Neural cell (in vitro differentiated cells): ENCODE data around the gene GPD1. TPM values are rescaled to one million over a fixed set of nuclear protein-coding genes. Genes with fewer than 3 reads are reported as not detected.
A peak's percentile ranks its signal among the peaks of the same experiment; 100 is the strongest.

Experiments used
- H2AFZ ChIP-seq: fragments of 200-600, 300-800 bp; sonication (generic), shearing (Covaris generic); 2 replicates; pipeline ENCODE4 v1.6.0; 2014; ENCODE audit warnings: low read depth, mild to moderate bottlenecking, antibody characterized with exemption, low read length, moderate library complexity
- H3F3A ChIP-seq: fragments of 200-600 bp; shearing (Covaris generic); 2 replicates; pipeline ENCODE4 v1.6.1; 2016; ENCODE audit warnings: mild to moderate bottlenecking, moderate library complexity, mixed read lengths, antibody characterized with exemption, low read length; ENCODE audit not compliant: insufficient read depth, poor library complexity, severe bottlenecking
- H3K27ac ChIP-seq: fragments of 200-600, 300-800 bp; sonication (generic), shearing (Covaris generic); 2 replicates; pipeline ENCODE4 v1.5.1; 2014; ENCODE audit warnings: mild to moderate bottlenecking, low read length, moderate library complexity
- H3K27me3 ChIP-seq: fragments of 300-800, 200-600 bp; sonication (generic), shearing (Covaris generic); 2 replicates; pipeline ENCODE4 v1.6.0; 2014; ENCODE audit warnings: mild to moderate bottlenecking, low read depth, low read length, moderate library complexity; ENCODE audit not compliant: insufficient read depth
- H3K36me3 ChIP-seq: fragments of 300-800, 200-600 bp; sonication (generic), shearing (Covaris generic); 2 replicates; pipeline ENCODE4 v1.5.1; 2014; ENCODE audit warnings: mild to moderate bottlenecking, antibody characterized with exemption, low read length, moderate library complexity; ENCODE audit not compliant: insufficient read depth
- H3K4me2 ChIP-seq: fragments of 300-800, 200-600 bp; sonication (generic), shearing (Covaris generic); 2 replicates; pipeline ENCODE4 v1.6.0; 2014; ENCODE audit warnings: mild to moderate bottlenecking, low read length
- H3K4me3 ChIP-seq: fragments of 300-800, 200-600 bp; sonication (generic), shearing (Covaris generic); 2 replicates; pipeline ENCODE4 v1.5.1; 2014; ENCODE audit warnings: mild to moderate bottlenecking, low read length, moderate library complexity
- H3K79me2 ChIP-seq: fragments of 200-600 bp; shearing (Covaris generic); replicated peaks from 2 replicates; pipeline ENCODE4 v1.6.0; 2014; ENCODE audit warnings: mild to moderate bottlenecking, low read length, moderate library complexity; ENCODE audit not compliant: insufficient read depth
- H3K9ac ChIP-seq: fragments of 300-800, 200-600 bp; sonication (generic), shearing (Covaris generic); 2 replicates; pipeline ENCODE4 v1.6.1; 2016; ENCODE audit warnings: mild to moderate bottlenecking, low read length, mixed read lengths
- H3K9me2 ChIP-seq: fragments of 200-600 bp; shearing (Covaris generic); 2 replicates; pipeline ENCODE4 v1.6.1; 2016; ENCODE audit warnings: mild to moderate bottlenecking, low read length, mixed read lengths; ENCODE audit not compliant: insufficient read depth
- H3K9me3 ChIP-seq: fragments of 200-600, 300-800 bp; sonication (generic), shearing (Covaris generic); 2 replicates; pipeline ENCODE4 v1.6.1; 2016; ENCODE audit warnings: mild to moderate bottlenecking, mixed run types, low read length, moderate library complexity, mixed read lengths
- H4K20me1 ChIP-seq: fragments of 200-600 bp; shearing (Covaris generic); 2 replicates; pipeline ENCODE4 v1.6.1; 2016; ENCODE audit warnings: mild to moderate bottlenecking, mixed run types; ENCODE audit not compliant: insufficient read depth
- EP300 ChIP-seq: fragments of 450-650 bp; conservative IDR thresholded peaks from 2 replicates; pipeline ENCODE4 v1.6.1; 2014; ENCODE audit warnings: antibody characterized with exemption, mild to moderate bottlenecking, moderate library complexity; ENCODE audit not compliant: poor library complexity, severe bottlenecking
- EZH2 ChIP-seq: fragments of 200-600, 300-800 bp; shearing (Covaris generic), sonication (generic); IDR thresholded peaks from 2 replicates; pipeline ENCODE4 v1.6.1; 2014; ENCODE audit warnings: antibody characterized with exemption, low read length, borderline replicate concordance, mild to moderate bottlenecking; ENCODE audit not compliant: insufficient read depth, poor library complexity, severe bottlenecking
- MXI1 ChIP-seq: fragments of 450-650 bp; conservative IDR thresholded peaks from 2 replicates; pipeline ENCODE4 v1.6.1; 2014; ENCODE audit warnings: antibody characterized with exemption, mild to moderate bottlenecking; ENCODE audit not compliant: poor library complexity, severe bottlenecking
- POLR2AphosphoS5 ChIP-seq: IDR thresholded peaks from 2 replicates; pipeline ENCODE4 v1.6.1; 2012
- RAD21 ChIP-seq: fragments of 450-650 bp; conservative IDR thresholded peaks from 2 replicates; pipeline ENCODE4 v1.6.1; 2014; ENCODE audit warnings: antibody characterized with exemption, mild to moderate bottlenecking, moderate library complexity
- SMC3 ChIP-seq: fragments of 450-650 bp; conservative IDR thresholded peaks from 2 replicates; pipeline ENCODE4 v1.6.1; 2014; ENCODE audit warnings: antibody characterized with exemption, mild to moderate bottlenecking, moderate library complexity; ENCODE audit not compliant: poor library complexity
- TAF1 ChIP-seq: IDR thresholded peaks from 2 replicates; pipeline ENCODE4 v1.6.1; 2012; ENCODE audit warnings: low read depth
- polyA plus RNA-seq: library from polyadenylated mRNA; depleted of rRNA; stranded (reverse); fragments of >200 nt; gene quantifications from 2 replicates; pipeline ENCODE4 v1.2.3, GENCODE V29; 2014
- TF ChIP-seq, protein P1 (sequence below): fragments of 450-650 bp; IDR thresholded peaks from 2 replicates; pipeline ENCODE4 v1.5.1; 2014; ENCODE audit warnings: antibody characterized with exemption, mild to moderate bottlenecking, moderate library complexity; ENCODE audit not compliant: poor library complexity, severe bottlenecking
- TF ChIP-seq, protein P2 (sequence below): IDR thresholded peaks from 2 replicates; pipeline ENCODE4 v1.6.1; 2012; ENCODE audit warnings: borderline replicate concordance

The GPD1 gene
- polyA plus RNA-seq, 1 donor from 2014 or later: 1.5 TPM

DNA sequence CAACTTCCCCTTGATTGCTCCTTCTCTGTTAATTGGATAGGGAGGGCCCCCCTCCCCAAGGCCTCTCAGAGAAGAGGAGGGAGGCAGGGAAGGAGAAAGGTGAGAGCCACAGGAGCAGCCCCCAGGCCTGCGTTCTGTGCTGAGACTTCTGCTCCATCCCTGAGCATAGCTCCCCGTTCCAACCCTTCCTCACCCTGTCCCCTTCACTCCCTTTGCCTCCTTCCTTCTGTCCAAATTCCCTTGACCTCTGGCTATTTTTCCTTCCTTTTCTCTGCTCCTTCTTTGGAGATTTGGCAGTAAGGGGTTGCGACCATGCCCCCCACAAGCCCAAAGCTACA, 47.2 kb upstream of the GPD1 start:
- peak overlapping the region; percentile 58 for H3K27ac ChIP-seq
- H3K4me2 ChIP-seq: peak overlapping the region; percentile 98
- TF ChIP-seq EZH2 (no peak), EP300 (no peak)
- peak overlapping the region; percentile 57 for H2AFZ ChIP-seq
- no peaks in the 10 kb centered on the region for H3K9me3 ChIP-seq
- H3K36me3 ChIP-seq: no peaks in the 10 kb centered on the region
- no peaks in the 10 kb centered on the region for H3F3A ChIP-seq
- no peaks in the 10 kb centered on the region for H4K20me1 ChIP-seq
- H3K9me2 ChIP-seq: no peaks in the 10 kb centered on the region
- H3K4me3 ChIP-seq: peak overlapping the region; percentile 87
- H3K79me2 ChIP-seq: no peaks in the 10 kb centered on the region
- H3K9ac ChIP-seq: peak overlapping the region; percentile 76
- no peaks in the 10 kb centered on the region for H3K27me3 ChIP-seq

DNA sequence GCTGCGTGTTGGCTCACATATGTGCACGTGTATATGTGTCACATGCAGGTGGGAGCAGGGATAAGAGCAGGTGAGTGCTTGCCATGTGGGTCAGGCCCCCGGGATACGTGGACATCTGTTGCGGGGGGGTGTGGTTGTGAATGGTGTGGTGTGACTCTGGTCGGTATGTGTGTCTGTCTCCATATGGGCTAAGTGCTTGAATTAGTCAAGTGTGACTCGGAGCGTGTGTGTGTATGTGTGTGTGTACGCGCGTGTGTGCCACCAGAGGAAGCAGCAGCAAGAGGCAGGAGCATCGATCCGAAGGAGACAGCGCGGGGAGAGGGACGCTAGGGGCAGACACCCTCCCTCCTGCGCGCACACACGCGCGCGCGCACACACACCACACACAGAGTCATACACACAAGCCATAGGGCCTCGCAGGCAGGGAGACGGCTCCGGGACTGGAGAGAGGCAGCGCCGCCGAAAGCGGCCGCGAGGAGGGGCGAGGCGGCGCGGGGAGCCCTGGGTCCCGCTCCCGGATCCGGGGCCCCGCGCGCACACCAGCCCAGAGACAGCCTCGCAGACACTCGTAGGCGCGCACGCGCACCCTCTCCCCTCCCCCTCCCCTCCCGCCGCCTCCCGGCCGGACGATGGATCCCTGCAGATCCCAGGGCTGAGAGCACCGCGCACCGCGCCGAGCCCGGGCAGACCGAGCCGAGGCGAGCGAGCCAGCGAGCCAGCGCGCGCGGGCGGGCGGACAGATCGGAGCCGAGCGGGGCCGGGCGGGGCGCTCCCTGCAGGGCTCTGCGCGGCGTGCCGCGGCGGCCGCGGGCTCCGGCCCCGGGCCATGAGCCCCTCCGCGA, 46.6 kb upstream of the GPD1 start, which contains the start of gene ASIC1:
TSS of gene ASIC1 (plus strand) at position 597 of the 842 bp plus-strand sequence. CDS start 1,171 bp downstream, outside the sequence.
- Histone ChIP-seq H3K27ac (peak within 1 kb of the TSS; percentile 58), H3K9ac (peak within 1 kb of the TSS; percentile 76), H2AFZ (peak within 1 kb of the TSS; percentile 57), H3K4me3 (peak within 1 kb of the TSS; percentile 87), H3K9me2 (no peaks in the 10 kb centered on the region), H3K27me3 (no peaks in the 10 kb centered on the region), H3K4me2 (peak within 1 kb of the TSS; percentile 98), H4K20me1 (no peaks in the 10 kb centered on the region), H3K36me3 (no peaks in the 10 kb centered on the region), H3K9me3 (no peaks in the 10 kb centered on the region), H3K79me2 (no peaks in the 10 kb centered on the region), H3F3A (no peaks in the 10 kb centered on the region)
- TF ChIP-seq SMC3: peak; percentile 47
- TF ChIP-seq, protein P1, sequence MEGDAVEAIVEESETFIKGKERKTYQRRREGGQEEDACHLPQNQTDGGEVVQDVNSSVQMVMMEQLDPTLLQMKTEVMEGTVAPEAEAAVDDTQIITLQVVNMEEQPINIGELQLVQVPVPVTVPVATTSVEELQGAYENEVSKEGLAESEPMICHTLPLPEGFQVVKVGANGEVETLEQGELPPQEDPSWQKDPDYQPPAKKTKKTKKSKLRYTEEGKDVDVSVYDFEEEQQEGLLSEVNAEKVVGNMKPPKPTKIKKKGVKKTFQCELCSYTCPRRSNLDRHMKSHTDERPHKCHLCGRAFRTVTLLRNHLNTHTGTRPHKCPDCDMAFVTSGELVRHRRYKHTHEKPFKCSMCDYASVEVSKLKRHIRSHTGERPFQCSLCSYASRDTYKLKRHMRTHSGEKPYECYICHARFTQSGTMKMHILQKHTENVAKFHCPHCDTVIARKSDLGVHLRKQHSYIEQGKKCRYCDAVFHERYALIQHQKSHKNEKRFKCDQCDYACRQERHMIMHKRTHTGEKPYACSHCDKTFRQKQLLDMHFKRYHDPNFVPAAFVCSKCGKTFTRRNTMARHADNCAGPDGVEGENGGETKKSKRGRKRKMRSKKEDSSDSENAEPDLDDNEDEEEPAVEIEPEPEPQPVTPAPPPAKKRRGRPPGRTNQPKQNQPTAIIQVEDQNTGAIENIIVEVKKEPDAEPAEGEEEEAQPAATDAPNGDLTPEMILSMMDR: peak; percentile 47
- peak; percentile 77 for TF ChIP-seq POLR2AphosphoS5
- no peak for TF ChIP-seq RAD21
- TF ChIP-seq EZH2: no peak
- TF ChIP-seq EP300: peak; percentile 46
- peak; percentile 93 for TF ChIP-seq MXI1
- TF ChIP-seq TAF1: peak; percentile 49
- TF ChIP-seq, protein P2, sequence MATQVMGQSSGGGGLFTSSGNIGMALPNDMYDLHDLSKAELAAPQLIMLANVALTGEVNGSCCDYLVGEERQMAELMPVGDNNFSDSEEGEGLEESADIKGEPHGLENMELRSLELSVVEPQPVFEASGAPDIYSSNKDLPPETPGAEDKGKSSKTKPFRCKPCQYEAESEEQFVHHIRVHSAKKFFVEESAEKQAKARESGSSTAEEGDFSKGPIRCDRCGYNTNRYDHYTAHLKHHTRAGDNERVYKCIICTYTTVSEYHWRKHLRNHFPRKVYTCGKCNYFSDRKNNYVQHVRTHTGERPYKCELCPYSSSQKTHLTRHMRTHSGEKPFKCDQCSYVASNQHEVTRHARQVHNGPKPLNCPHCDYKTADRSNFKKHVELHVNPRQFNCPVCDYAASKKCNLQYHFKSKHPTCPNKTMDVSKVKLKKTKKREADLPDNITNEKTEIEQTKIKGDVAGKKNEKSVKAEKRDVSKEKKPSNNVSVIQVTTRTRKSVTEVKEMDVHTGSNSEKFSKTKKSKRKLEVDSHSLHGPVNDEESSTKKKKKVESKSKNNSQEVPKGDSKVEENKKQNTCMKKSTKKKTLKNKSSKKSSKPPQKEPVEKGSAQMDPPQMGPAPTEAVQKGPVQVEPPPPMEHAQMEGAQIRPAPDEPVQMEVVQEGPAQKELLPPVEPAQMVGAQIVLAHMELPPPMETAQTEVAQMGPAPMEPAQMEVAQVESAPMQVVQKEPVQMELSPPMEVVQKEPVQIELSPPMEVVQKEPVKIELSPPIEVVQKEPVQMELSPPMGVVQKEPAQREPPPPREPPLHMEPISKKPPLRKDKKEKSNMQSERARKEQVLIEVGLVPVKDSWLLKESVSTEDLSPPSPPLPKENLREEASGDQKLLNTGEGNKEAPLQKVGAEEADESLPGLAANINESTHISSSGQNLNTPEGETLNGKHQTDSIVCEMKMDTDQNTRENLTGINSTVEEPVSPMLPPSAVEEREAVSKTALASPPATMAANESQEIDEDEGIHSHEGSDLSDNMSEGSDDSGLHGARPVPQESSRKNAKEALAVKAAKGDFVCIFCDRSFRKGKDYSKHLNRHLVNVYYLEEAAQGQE: peak; percentile 19
